Choroid plexus epithelial cell (primary cell): ENCODE results near the gene PCED1B.

ENCODE experiments used
- DNase-seq: peaks from one replicate; pipeline ENCODE4 v3.0.0-alpha.2; 2010; ENCODE audit warnings: low read depth
- H3K4me3 ChIP-seq: 2 replicates; pipeline ENCODE4 v1.5.1; 2011; ENCODE audit warnings: low read depth, mild to moderate bottlenecking, control low read depth, low read length, moderate library complexity
- TF ChIP-seq, protein P1 (sequence below): conservative IDR thresholded peaks from 2 replicates; pipeline ENCODE4 v1.5.1; 2011; ENCODE audit warnings: low read depth, mild to moderate bottlenecking, control low read depth, inconsistent platforms, low read length, moderate library complexity

Gene PCED1B, protein sequence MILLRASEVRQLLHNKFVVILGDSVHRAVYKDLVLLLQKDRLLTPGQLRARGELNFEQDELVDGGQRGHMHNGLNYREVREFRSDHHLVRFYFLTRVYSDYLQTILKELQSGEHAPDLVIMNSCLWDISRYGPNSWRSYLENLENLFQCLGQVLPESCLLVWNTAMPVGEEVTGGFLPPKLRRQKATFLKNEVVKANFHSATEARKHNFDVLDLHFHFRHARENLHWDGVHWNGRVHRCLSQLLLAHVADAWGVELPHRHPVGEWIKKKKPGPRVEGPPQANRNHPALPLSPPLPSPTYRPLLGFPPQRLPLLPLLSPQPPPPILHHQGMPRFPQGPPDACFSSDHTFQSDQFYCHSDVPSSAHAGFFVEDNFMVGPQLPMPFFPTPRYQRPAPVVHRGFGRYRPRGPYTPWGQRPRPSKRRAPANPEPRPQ

DNA sequence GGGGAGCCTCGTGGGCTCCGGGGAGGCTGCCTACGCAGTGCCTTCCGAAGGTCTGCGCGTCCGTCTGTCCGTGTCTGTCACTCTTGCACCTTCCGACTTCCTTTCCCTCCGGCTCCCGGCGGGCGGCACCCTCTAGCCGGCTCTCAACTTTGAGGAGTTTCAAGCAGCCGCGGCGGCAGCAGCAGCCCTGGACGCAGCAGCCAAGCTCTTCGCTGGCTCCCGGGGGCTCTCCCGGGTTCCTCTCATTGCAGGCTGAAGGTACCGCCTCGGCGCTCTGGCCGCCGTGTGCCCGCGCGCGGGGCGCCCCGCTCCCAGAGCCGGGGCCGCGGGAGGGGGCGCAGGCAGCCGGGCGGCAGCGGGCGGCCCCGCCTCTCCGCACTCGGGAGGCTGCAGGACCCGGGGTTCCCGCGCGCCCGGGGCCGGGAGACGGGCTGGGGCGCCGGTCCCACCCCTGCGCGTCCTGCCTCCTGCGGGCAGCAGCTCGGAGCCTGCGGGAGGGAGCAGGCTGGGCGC, at the start of gene PCED1B, which contains the start of gene AMIGO2:
PCED1B (plus strand) TSS at position 154 of the 513 bp plus-strand sequence. CDS start 155,443 bp downstream, outside the sequence.
AMIGO2 (minus strand) TSS at position 492 of the 513 bp plus-strand sequence. CDS start 957 bp downstream, outside the sequence.
- peak; percentile 85 for DNase-seq
- TF ChIP-seq, protein P1, sequence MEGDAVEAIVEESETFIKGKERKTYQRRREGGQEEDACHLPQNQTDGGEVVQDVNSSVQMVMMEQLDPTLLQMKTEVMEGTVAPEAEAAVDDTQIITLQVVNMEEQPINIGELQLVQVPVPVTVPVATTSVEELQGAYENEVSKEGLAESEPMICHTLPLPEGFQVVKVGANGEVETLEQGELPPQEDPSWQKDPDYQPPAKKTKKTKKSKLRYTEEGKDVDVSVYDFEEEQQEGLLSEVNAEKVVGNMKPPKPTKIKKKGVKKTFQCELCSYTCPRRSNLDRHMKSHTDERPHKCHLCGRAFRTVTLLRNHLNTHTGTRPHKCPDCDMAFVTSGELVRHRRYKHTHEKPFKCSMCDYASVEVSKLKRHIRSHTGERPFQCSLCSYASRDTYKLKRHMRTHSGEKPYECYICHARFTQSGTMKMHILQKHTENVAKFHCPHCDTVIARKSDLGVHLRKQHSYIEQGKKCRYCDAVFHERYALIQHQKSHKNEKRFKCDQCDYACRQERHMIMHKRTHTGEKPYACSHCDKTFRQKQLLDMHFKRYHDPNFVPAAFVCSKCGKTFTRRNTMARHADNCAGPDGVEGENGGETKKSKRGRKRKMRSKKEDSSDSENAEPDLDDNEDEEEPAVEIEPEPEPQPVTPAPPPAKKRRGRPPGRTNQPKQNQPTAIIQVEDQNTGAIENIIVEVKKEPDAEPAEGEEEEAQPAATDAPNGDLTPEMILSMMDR, result peak; percentile 68
- peak within 1 kb of the TSS; percentile 75 for H3K4me3 ChIP-seq

DNA sequence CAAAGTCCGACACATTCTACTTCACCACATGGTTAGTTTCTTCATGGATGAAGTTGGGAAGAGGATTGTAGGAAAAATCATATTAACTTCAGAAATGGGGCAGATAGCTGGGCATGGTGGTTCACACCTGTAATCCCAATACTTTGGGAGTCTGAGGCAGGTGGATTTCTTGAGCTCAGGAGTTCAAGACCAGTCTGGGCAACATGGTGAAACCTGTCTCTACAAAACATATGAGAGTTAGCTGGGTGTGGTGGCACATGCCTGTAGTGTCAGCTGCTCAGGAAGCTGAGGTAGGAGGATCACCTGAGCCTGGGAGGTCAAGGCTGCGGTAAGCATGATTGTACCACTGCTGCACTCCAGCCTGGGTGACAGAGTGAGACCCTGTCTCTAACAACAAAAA, 49.5 kb upstream of the PCED1B start:
- TF ChIP-seq, protein P1, result no peak
- no peak for DNase-seq
- no peak overlapping the region for H3K4me3 ChIP-seq

DNA sequence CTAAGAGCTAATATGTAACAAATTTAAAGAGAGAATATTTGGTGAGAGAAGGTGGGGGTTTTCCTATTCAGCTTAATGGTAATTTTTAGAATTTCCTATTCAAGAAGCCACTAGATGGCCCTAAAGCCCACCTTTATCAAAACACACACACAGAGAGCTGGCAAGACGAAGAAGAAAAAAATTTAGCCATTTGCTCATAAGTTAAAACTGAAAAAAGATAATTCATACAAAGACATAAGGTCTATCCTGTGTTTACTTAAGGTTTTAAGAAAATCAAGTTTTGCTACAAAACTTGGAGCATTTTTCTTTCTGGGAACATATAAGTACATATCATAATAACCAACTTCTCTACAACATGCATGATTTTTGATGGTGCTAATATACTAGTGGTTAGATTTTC, 46.8 kb upstream of the PCED1B start:
- no peak overlapping the region for H3K4me3 ChIP-seq
- DNase-seq, result peak; percentile 87
- TF ChIP-seq, protein P1, result peak; percentile 55

DNA sequence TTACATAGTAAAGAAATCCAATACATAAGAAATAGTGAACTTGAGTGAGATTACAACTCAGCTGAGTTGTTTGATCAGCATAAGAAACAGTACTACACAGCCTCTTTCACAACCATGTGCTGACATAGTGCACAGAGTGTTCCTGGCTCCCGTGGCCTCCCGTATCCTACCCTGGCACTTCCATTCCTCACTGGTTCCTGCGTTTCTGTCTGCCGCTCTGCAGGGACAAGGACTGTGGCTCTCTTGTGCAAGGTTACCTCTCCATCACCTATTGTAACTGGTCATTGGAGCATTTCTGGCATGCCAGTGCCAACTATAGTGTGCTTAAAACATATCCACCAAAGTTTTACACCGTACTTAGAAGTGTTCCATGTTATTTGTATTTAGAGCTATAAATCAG, 46.3 kb upstream of the PCED1B start:
- TF ChIP-seq, protein P1, result no peak
- peak; percentile 74 for DNase-seq
- H3K4me3 ChIP-seq, result no peak overlapping the region

DNA sequence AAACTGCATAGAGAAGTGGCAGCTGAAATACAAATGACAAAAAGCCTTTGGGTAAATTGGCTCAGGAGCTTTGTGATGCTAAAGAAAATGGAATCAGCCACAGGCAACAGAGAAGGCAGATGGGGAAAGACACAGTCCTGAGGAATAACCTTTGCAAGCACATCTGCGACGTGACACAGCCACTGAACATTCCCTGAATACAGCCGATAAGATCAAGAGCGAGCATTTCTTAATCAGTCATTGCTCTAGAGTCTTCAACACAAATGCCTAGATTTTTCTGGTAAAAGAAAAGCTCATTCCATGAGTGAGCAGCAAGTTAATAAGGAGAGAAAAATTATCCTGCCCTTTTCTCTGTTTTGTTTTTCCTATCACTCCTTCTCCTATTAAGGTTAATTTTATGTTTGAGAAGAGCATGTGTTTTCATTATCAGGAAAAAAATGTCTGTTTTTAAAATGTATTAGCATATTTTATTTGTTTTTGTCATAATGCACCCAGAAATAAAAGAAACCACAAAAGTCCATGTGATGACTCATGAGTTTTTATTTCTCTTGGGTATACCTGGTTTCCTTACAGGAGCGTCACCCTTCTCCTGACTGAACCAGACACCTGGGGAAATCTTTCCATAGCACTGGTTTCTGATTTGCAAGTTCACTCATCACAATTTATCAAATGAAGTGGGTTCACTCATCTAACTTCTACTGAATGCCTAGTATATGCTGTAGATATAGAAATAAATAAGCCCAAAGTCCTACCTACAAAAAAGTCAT, 45.4 kb upstream of the PCED1B start:
- TF ChIP-seq, protein P1, result no peak
- H3K4me3 ChIP-seq, result no peak overlapping the region
- DNase-seq, result no peak

DNA sequence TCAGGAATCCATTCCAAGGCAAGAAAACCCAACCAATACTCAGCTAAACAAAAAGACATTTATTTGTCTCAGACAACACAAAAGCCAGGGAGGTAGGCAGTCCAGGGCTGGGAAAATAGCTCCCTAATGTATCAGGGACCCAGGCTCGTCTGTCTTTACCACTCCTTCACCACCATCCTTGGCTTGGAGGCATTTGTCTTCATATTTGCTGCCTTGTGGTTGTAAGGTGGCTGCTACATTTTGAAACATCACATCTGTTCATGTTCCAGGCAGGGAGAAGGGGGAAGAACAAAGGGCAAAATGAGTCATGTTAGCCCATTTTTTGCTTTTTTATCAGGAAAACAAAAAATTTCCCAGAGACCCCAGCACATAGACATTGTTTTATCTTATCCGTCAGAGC, 44.8 kb upstream of the PCED1B start:
- no peak overlapping the region for H3K4me3 ChIP-seq
- TF ChIP-seq, protein P1, result no peak
- DNase-seq, result peak; percentile 56
